GM12864 (cell line): ENCODE results near the gene MACROD2.

Source experiments
- DNase-seq: peaks from one replicate; pipeline ENCODE4 v3.0.0-alpha.2; 2011; ENCODE audit warnings: low read depth
- H3K4me3 ChIP-seq: 2 replicates; pipeline ENCODE4 v1.5.1; 2011; ENCODE audit warnings: mild to moderate bottlenecking, low read depth, low read length, control low read depth
- TF ChIP-seq, protein P1 (sequence below): IDR thresholded peaks from 2 replicates; pipeline ENCODE4 v1.5.1; 2011; ENCODE audit warnings: low read depth, mild to moderate bottlenecking, moderate library complexity, low read length, control low read depth, inconsistent platforms; ENCODE audit errors: missing control alignments

Gene MACROD2

DNA sequence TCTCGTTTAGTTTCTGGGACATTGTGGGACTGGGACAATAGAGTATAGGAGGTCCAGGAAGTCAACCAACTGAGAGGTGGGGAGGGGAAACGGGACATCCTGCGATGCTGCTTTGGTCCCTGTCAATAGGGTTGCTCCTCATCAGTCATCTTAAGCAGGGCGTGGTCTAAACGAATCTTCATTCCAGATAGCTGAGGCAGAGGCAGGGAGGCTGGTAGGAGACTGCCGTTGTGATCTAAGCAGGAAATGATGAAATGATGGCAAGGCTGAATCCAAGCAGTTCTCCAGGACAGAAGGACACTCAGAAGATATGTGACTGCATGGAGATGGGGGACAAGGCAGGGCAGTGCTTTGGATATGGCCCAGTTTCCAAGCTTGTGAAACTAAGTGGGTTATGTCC lies 1624.5 kb downstream of the MACROD2 start:
- no peak overlapping the region for H3K4me3 ChIP-seq
- DNase-seq: no peak
- TF ChIP-seq, protein P1, sequence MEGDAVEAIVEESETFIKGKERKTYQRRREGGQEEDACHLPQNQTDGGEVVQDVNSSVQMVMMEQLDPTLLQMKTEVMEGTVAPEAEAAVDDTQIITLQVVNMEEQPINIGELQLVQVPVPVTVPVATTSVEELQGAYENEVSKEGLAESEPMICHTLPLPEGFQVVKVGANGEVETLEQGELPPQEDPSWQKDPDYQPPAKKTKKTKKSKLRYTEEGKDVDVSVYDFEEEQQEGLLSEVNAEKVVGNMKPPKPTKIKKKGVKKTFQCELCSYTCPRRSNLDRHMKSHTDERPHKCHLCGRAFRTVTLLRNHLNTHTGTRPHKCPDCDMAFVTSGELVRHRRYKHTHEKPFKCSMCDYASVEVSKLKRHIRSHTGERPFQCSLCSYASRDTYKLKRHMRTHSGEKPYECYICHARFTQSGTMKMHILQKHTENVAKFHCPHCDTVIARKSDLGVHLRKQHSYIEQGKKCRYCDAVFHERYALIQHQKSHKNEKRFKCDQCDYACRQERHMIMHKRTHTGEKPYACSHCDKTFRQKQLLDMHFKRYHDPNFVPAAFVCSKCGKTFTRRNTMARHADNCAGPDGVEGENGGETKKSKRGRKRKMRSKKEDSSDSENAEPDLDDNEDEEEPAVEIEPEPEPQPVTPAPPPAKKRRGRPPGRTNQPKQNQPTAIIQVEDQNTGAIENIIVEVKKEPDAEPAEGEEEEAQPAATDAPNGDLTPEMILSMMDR: no peak

DNA sequence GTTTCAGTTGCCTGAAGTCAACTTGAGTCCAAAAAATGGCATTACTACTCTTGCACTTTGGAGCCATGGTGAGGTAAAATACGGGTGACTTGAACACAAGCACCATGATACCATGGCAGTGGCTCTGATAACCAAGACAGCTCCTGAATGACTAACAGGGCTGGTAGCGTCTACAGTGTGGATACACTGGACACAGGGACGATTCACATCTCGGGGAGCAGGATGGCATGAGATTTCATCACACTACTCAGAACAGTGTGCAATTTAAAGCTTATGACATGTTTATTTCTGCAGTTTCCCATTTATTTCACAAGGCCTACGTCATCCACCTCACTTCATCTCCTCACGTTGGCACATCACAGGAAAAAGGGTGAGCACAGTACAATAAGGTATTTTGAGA lies 1627.1 kb downstream of the MACROD2 start:
- no peak for DNase-seq
- H3K4me3 ChIP-seq: no peak overlapping the region
- TF ChIP-seq, protein P1: no peak

DNA sequence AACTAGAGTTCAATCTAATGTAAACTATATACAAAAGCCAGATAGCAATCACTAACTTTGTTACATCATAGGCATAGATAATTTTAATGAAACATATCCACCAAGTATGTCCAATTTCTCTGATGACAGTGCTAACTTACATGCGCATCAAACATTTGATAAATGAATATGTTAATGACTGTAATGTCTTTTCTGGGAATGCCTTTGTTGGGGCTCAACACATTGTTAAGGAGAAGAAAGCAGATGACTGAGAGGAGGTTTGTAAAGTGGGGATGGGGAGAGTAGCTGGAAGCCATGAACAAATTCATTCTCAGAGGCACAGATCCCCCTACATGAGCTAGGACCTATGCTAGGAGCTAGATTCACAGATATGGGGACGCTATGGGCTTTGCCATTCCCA lies 1627.9 kb downstream of the MACROD2 start:
- TF ChIP-seq, protein P1: no peak

DNA sequence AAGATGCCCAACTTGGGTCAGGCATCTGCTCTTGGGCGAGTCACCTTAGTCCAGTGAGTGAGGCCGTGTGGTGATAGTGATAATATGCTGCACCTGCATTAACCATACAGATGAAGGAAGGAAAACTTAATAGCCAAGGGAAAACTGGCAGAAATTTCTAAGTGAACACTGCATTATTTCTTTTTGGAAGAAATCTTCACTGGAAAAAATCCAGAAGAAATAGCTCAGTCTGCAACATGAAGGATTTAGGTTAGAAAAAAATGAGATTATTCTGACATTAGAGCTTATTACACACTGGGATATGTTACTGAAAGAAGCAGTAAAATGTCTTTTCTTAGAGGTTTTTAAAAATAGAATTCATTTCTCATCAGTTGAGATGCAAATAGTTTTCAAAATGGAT lies 1630.7 kb downstream of the MACROD2 start:
- no peak for DNase-seq
- H3K4me3 ChIP-seq: no peak overlapping the region
- TF ChIP-seq, protein P1: no peak

More for the DNA sequence above, 1627.9 kb downstream of the MACROD2 start:
- no peak for DNase-seq
- H3K4me3 ChIP-seq: no peak overlapping the region

DNA sequence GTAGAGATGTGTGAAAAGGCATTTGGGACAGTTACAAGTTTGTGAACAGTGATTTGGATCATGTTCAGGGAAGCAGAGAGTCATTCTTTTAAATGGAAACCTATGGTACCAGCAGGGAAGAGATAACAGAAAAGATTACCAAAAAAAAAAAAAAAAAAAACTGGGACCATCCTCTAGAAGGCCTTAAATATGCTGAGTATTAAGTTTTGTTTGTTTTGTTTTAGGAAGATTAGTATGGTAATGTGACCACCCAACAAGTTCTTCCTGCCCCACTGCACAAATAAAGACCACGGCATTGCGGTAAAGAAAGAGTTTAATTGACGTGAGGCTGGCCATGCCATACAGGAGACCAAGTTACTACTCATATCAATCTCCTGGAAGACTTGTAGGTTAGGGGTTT lies 1631.8 kb downstream of the MACROD2 start:
- no peak for DNase-seq
- H3K4me3 ChIP-seq: no peak overlapping the region
- TF ChIP-seq, protein P1: no peak

DNA sequence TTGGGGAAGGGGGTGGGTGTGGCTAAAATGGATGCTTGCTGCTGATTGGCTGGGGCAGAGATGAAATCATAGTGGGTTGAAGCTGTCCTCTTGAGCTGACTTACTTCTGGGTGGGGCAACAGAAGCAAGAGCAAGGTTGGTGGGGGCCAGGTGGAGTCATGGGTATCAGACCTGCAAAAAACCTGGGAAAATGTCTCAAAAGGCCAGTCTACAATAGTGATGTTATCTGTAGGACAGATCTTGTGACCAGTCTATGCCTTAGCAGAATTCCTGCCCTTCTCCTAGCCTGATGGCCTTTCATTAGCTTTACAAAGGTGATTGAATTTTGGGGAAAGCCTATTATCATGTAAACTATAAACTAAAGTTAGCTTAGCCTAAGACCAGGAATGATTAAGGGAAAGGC lies 1632.2 kb downstream of the MACROD2 start:
- TF ChIP-seq, protein P1: no peak
- no peak overlapping the region for H3K4me3 ChIP-seq
- no peak for DNase-seq

DNA sequence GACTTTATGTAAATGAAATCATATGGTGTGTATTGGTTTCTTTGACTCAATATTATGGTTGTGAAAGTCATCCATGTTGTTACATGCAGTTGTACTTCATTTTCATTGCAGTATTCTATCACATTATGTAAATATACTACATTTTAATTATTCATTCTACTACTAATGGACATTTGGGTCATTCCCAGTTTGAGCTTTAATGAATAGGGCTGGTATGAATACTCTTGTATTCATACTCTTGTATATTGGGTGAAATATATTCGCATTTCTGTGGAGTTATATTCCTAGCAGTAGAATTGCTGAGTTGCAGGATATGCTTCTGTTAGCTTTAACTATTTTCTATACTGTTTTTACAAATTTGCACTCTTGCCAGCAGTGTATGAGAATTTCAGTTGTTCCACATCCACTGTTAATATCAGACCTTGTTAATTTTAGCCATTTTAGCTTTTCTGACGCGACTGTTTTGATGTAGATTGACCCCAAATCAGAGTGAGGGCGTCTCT lies 1633.6 kb downstream of the MACROD2 start:
- no peak for DNase-seq
- TF ChIP-seq, protein P1: no peak
- H3K4me3 ChIP-seq: no peak overlapping the region
